NCI-H2107 (cell line): ENCODE data around the gene NECAP2.
"Not testable (repeated sequence)": the region's sequence is repeated elsewhere in the genome, so short reads cannot be mapped to it uniquely, and the experiment has no call there.

ENCODE experiments used
- DNase-seq: peaks from one replicate; lab custom pipeline; 2025; lab: John Stamatoyannopoulos, UW

NECAP2 gene

DNA sequence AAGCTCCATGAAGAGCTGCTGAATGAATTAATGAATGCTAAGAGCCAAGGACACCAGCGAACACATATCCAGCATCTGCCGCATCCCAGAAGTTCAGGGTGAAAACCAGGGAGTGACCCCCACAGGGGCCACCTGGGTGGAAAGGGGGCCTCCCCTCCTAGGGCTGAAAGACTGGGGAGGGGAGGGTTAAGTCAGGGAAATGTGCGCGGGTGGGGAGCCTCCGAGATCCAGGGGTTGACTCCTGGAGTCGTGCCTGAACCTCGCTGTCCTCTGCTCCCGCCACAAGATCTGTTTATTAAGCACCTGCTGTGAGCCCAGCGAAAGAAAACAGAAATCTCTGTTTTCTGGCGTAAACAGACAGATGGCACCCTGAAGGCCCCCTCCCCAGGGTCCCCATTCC, 57.5 kb downstream of the NECAP2 start:
- not testable (repeated sequence) for DNase-seq

GRCh38 chr1:16498573-16499413, 58.3 kb downstream of the NECAP2 start:
- peak; percentile 45 for DNase-seq

- not testable (repeated sequence) for DNase-seq
Measured at GRCh38 chr1:16500466-16500865, 59.9 kb downstream of the NECAP2 start.

DNA sequence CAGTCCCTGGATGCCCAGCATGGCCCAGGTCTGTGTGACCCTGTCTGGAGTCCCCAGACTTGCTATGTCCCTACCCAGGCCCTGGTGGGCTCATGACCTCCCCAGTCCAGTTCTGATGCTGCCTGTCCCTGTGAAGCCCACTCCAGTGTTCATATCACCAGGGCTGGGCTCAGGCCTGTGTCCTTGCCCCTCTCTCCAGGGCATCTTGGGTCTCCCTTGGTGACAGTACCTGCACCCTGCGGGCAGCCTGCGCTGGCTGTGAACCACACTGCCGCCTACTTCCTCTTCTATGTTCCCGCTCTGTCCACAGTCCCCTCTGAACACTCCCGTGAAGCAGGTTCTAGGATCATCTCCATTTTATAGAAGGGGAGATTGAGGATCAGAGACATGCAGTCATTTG, 60.5 kb downstream of the NECAP2 start:
- not testable (repeated sequence) for DNase-seq

- not testable (repeated sequence) for DNase-seq
Measured at GRCh38 chr1:16501446-16501845, 60.9 kb downstream of the NECAP2 start.

GRCh38 chr1:16503494-16503893, 63.0 kb downstream of the NECAP2 start:
- DNase-seq, result no peak

GRCh38 chr1:16505870-16506269, 65.3 kb downstream of the NECAP2 start:
- DNase-seq, result not testable (repeated sequence)

DNA sequence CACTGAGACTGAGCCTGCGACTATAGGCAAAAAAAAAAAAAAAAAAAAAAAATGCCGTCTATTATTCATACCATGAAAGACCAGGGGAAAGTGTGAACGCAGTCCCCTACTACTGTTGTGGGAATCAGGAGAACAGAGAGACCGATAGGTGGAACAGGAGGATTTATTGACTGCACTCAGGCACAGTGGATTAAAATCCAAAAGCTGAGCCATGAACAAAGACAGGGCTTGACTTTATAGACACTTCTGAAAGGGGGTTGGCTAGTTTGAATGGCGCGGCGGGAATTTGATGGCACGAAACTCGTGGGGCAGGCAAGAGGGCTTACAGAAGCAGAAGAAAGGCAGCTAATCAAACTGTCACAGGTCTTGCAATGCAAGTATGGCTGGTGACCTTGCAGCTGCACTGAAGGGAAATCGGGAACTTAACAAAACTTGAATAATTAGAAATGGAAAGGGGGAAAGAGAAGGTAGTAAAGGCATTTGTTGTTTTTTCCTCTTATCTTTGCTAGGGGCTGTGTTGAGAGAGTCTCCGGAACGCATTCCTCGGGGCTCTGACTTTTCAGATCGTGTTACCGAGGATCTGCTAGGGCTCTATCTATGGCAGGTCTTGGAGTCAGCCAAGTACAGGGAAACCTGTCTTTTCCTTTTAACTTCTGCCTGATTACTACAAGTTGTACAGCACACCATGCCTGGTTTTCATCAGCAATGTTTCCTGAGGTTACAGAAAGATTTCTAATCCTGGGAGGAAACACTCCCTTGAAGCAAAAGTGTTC, 66.0 kb downstream of the NECAP2 start:
- DNase-seq, result not testable (repeated sequence)

DNA sequence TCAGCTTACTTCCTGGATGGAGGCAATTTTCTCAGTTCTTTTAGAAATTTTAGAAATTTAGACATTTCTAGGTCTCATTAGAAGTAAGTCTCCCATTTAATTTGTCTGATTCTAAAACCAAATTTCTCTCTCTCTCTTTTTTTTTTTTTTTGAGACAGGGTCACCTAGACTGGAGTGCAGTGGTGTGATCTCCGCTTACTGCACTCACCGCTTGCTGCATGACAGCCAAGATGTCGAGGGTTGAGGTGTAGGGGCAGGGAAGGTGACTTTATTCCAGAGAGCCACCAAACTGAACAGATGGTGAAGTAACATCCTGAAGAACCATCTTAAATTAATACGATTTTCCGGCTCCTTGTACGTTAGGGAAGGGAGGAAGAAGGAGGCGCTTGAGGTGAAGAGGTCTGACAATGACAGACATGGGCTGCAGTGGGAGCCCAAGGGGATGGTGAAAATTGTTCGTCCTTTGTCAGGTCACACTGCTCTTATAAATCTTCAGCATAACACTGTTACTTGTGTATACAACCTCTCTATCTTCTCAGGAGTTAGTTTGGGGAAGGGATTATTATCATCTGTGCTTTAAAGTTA, 68.4 kb downstream of the NECAP2 start:
- not testable (repeated sequence) for DNase-seq
